HTR-8/SVneo (cell line): ENCODE measurements around the gene LRRC27.
"Not testable (repeated sequence)": the region's sequence is repeated elsewhere in the genome, so short reads cannot be mapped to it uniquely, and the experiment has no call there.

ENCODE experiments used
- DNase-seq: peaks from one replicate; pipeline ENCODE4 v3.0.0; 2011; ENCODE audit warnings: low spot score, mixed read lengths; ENCODE audit not compliant: insufficient read length
- FAIRE-seq: peaks from 2 replicates; lab custom pipeline; 2011; peaks lifted over from hg19 to GRCh38; lab: Jason Lieb, UNC

The LRRC27 gene

GRCh38 chr10:132335189-132336063, 3.4 kb downstream of the LRRC27 start:
- DNase-seq: no peak
- no peak for FAIRE-seq

DNA sequence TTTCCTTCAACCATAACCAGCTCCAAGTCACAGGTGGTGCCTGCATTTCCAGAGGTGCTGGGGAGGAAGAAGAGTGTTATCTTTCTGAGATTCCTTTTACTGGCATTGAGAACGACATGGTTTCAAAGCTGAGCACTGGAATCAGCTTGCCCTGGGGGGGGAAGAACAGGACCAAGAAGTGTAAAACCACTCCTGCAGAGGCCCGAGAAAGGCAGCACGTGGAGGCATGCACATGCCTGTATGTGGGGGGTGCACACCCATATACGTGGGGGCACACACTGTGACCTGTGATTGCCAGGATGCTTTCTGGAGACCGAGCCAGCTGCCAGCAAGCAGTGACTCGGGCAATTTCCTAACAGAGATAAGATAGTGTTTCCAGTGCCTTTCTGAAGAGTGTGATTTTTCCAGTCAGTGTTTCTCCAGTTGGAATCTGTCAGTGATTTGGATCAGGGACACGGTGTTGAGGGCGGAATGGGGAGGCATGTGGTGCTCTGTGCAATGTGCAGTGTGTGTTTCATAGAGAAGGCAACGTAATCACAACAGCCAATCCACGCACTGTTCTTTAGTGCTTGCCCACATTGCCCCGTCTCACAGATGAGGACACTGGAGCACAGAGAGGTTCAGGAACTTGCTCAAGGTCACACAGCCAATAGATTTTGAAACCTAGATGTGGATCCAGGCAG, 4.2 kb downstream of the LRRC27 start:
- DNase-seq (no peak), FAIRE-seq (no peak)

DNA sequence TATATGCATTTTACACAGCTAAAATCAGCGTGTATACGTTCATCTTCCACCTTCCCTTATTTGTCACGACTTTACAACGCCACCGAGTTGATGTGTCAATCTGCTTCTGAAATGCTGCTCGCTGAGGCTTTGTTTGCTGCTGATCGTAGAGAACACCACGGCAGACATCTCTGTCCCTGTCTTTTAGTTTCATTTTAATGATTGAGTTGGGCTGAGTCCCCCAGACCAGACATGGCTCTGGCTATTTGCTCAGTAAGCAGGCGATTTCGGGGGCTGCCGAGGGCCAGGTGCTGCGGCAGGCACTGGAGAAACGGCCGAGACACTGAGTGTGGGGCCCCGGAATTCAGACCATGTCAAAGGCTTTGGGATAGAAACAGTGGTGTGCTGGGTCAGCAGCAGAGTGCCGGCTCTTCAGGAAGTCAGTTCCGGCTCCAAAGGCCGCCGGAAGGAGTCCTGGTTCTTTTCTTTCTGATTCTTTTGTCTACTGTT, 5.0 kb downstream of the LRRC27 start:
- DNase-seq: no peak

DNA sequence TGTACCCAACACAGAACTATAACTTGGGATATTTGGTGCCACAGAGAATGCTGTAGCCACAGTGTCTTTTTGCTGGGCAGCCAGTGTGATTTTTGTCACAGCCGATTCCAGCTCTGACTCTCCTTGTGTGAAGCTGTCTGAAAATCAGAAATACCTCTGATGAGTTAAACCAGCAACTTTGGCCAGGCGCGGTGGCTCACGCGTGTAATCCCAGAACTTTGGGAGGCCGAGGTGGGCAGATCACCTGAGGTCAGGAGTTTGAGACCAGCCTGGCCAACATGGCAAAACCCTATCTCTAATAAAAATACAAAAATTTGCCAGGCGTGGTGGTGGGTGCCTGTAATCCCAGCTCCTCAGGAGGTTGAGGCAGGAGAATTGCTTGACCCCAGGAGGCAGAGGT, 5.9 kb downstream of the LRRC27 start:
- DNase-seq: not testable (repeated sequence)

More for the DNA sequence above, 5.0 kb downstream of the LRRC27 start:
- FAIRE-seq: no peak

DNA sequence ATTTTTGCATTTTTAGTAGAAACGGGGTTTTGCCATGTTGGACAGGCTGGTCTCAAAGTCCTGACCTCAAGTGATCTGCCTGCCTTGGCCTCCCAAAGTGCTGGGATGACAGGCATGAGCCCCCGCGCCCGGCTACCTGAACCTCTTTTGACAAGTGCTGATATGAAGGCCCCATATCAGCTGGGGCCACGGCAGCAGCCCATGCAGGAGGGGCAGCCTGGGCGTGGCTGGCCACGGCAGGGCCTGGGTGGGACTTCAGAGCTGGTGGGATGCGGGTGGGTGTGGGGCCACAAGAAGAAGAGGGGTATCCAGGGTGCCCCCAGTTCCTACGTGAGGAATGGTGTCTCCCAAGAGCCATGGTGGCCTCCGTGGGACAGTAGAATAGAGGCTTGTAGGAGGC, 6.9 kb downstream of the LRRC27 start:
- no peak for FAIRE-seq
- no peak for DNase-seq

More for the DNA sequence above, 5.9 kb downstream of the LRRC27 start:
- not testable (repeated sequence) for FAIRE-seq

GRCh38 chr10:132339276-132339675, 7.3 kb downstream of the LRRC27 start:
- no peak for FAIRE-seq

DNA sequence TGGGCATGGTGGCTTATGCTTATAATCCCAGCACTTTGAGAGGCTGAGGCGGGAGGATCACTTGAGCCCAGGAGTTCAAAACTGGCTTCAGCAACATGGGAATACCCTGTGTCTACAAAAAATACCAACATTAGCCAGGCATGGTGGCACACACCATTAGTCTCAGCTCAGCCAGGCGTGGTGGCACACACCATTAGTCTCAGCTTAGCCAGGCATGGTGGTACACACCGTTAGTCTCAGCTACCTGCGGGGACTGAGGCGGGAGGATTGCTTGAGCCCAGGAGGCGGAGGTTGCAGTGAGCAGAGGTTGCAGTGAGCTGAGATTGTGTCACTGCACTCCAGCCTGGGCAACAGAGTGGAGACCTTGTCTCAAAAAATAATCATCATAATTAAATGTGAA, 9.0 kb downstream of the LRRC27 start:
- DNase-seq: no peak
- no peak for FAIRE-seq

More at GRCh38 chr10:132339276-132339675, 7.3 kb downstream of the LRRC27 start:
- DNase-seq: no peak

DNA sequence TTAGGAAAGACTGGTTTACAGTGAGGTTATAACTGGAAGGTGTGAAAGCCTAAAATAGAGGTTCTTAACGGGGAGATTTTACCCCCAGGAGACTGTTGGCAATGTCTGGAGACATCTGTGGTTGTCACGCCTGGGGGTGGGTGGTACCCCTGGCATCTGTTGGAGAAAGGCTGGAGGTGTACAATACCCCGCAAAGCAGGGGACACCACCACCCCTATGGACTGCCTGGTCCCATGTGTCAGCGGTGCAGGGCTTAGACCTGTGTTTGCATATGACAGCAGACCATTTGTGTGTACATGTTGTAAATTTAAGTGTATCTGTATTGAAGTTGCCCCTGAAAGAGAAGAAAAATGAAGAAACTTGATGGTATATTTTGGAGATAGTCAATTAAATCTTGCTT, 9.8 kb downstream of the LRRC27 start:
- DNase-seq (no peak), FAIRE-seq (no peak)

GRCh38 chr10:132342553-132342952, 10.6 kb downstream of the LRRC27 start:
- no peak for FAIRE-seq
- DNase-seq: no peak

DNA sequence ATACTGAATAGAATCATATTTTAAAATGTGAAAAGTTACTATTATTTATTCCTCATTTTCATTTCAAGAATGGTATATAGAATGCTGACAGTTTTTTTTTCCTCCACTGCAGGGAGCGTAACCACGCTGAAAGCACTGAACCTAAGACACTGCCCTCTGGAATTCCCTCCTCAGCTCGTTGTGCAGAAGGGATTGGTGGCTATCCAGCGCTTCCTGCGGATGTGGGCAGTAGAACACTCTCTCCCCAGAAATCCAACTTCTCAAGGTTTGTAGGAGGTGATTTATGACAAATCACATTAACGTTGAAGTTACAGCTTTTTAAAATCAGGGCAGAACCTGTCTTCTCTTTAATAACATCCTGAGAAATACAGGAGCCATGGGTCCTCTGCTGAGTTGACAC, 12.4 kb downstream of the LRRC27 start:
- FAIRE-seq (no peak), DNase-seq (no peak)

- DNase-seq: no peak
- FAIRE-seq: no peak
Measured at GRCh38 chr10:132345345-132345744, 13.4 kb downstream of the LRRC27 start.

GRCh38 chr10:132346806-132347205, 14.8 kb downstream of the LRRC27 start:
- FAIRE-seq (no peak), DNase-seq (no peak)

DNA sequence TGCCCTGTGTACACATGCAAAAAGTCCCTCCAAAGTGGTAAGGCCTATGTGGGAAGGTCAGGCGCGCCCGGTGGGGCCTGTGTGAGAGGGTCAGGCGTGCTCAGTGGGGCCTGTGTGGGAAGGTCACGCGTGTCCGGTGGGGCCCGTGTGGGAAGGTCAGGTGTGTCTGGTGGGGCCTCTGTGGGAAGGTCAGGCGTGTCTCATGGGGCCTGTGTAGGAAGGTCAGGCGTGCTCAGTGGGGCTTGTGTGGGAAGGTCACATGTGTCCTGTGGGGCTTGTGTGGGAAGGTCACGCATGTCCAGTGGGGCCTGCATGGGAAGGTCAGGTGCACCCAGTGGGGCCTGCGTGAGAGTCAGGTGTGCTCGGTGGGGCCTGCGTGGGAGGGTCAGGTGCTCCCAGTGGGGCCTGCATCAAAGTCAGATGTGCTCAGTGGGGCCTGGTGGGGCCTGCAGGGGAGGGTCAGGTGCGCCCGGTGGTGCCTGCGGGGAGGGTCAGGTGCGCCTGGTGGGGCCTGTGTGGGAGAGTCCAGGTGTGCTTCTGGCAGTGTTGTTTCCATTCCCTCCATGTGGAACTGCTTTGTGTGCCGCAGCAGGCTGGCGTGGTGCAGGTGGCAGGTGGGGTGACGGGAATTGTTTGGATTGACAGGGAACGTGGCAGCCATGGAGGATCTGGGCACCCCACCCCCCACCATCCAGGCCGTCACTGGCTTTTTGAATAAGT, 15.4 kb downstream of the LRRC27 start:
- DNase-seq: no peak
- no peak for FAIRE-seq

DNA sequence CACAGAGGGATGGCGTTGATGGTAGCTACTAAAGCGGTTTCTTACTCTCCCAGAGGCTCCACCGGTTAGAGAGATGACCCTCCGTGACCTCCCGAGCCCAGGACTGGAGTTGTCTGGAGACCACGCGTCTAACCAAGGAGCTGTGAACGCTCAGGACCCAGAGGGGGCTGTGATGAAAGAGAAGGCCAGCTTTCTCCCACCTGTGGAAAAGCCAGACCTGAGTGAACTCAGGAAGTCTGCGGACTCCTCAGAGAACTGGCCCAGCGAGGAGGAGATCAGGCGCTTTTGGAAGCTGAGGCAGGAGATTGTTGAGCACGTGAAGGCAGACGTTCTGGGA, 15.9 kb downstream of the LRRC27 start:
- DNase-seq (no peak), FAIRE-seq (no peak)

DNA sequence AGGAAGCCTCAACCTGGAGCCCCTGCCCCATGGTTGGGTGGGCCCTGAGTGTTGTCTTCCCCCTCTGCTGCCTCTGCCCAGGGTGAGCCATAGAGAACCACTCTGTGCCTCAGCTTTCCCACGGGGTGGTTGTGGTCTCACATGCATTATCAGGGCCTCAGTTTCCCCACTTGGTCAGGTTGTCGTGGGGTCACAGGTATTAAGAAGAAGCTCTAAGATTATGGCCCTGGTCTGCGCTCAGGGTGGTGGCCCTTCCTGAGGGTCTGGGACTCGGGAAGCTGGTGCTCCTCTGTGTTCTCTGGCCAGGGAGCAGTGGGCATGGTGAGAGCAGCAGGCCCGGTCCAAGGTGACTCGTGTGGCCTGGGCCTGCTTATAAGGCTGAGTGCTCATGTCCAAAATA, 17.8 kb downstream of the LRRC27 start:
- no peak for DNase-seq
- no peak for FAIRE-seq

GRCh38 chr10:132350391-132350790, 18.4 kb downstream of the LRRC27 start:
- no peak for FAIRE-seq
- no peak for DNase-seq

GRCh38 chr10:132350946-132351345, 19.0 kb downstream of the LRRC27 start:
- no peak for FAIRE-seq
- no peak for DNase-seq

GRCh38 chr10:132351611-132352010, 19.6 kb downstream of the LRRC27 start:
- no peak for DNase-seq
- FAIRE-seq: no peak

DNA sequence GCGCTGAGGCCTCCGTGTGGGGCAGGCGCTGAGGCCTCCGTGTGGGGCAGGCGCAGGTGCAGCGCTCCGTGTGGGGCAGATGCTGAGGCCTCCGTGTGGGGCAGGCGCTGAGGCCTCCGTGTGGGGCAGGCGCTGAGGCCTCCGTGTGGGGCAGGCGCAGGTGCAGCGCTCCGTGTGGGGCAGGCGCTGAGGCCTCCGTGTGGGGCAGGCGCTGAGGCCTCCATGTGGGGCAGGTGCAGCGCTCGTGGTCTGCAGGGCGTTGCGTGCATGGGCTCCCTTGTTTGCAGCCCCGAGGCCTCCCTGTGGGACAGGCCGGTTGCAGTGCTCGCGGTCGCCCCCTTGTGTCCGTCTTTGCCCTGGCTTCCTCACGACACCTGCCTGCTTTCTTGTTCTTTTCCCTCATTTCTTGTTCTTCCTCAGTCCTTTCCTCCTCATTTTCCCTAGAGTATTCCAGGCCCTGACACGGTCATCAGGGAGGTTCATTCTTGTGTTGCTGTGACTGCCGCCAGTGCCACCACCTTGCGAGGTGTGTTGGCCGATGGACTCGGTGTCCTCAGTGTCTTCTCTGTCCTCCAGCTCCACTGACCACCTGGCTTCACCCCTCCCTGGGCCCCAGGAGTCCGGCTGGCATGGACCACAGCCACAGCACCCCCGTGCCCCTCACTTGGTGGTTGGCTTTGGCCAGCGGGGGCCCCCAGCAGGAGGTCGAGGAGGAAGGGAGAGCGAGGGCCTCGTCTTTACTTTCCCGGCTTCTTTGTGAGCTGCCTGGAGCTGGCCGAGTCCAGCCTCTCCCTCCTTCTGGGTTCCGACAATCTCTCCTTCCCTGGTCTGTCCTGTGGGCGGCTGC, 20.7 kb downstream of the LRRC27 start:
- DNase-seq: peak; percentile 41
- not testable (repeated sequence) for FAIRE-seq
